DOHH2 (cell line): ENCODE measurements around the gene IDE.

Experiments used
- EZH2phosphoT487 ChIP-seq: fragments of 200-600 bp; sonication (generic); IDR thresholded peaks from 2 replicates; pipeline ENCODE4 v1.6.1; 2017; ENCODE audit warnings: borderline replicate concordance, mild to moderate bottlenecking, antibody characterized with exemption, low read length, moderate library complexity, mixed read lengths
- TF ChIP-seq, protein P1 (sequence below): fragments of 200-600 bp; sonication (generic); IDR thresholded peaks from one replicate; pipeline ENCODE4 v1.5.1; 2014; ENCODE audit warnings: antibody characterized with exemption, mild to moderate bottlenecking, low read depth, low read length; ENCODE audit not compliant: poor library complexity, severe bottlenecking

- TF ChIP-seq, protein P1, sequence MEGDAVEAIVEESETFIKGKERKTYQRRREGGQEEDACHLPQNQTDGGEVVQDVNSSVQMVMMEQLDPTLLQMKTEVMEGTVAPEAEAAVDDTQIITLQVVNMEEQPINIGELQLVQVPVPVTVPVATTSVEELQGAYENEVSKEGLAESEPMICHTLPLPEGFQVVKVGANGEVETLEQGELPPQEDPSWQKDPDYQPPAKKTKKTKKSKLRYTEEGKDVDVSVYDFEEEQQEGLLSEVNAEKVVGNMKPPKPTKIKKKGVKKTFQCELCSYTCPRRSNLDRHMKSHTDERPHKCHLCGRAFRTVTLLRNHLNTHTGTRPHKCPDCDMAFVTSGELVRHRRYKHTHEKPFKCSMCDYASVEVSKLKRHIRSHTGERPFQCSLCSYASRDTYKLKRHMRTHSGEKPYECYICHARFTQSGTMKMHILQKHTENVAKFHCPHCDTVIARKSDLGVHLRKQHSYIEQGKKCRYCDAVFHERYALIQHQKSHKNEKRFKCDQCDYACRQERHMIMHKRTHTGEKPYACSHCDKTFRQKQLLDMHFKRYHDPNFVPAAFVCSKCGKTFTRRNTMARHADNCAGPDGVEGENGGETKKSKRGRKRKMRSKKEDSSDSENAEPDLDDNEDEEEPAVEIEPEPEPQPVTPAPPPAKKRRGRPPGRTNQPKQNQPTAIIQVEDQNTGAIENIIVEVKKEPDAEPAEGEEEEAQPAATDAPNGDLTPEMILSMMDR: no peak
- TF ChIP-seq EZH2phosphoT487: no peak
These were observed 65.0 kb downstream of the IDE start for GRCh38 chr10:92508866-92509265.
